Measurements from ENCODE around the gene PPP6R2. TPM values are rescaled to one million over a fixed set of nuclear protein-coding genes. Genes with fewer than 3 reads are reported as not detected.

PPP6R2 gene
- polyA plus RNA-seq, 2 of the 4 experiments (the other 2 are of a cell fraction), result 9.6 to 14.7 TPM

GRCh38 chr22:50436015-50436830, 93.1 kb downstream of the PPP6R2 start:
- TF ChIP-seq ZFP36 (IDR thresholded peaks at IDR 0.05; ENCODE audit: borderline replicate concordance, partially characterized antibody) (no peak), CHD4 (IDR thresholded peaks at IDR 0.05; ENCODE audit: borderline replicate concordance) (no peak), ELK1 (IDR thresholded peaks at IDR 0.05; ENCODE audit: low read depth, low read length) (no peak), NFE2L2 (conservative IDR thresholded peaks at IDR 0.05; ENCODE audit: low read length) (no peak), NR3C1 (IDR thresholded peaks at IDR 0.05) (no peak), CTCF (IDR thresholded peaks at IDR 0.05) (no peak)
- no peaks in the 10 kb centered on the region for H3K4me1 ChIP-seq
- H3K4me2 ChIP-seq, result no peak overlapping the region
- CTCF ChIA-PET, result interaction anchor here (1.4 kb wide), 1 partner anchor 14 kb away, joined by 3 read pairs; no protein-coding TSS in a partner anchor
- 95% methylated on average over 11 of the region's 37 CpGs for WGBS (ENCODE audit: missing lambda C conversion rate)
- DNase-seq (ENCODE audit: low read depth in 1 of 2, low spot score in 1 of 2) (no peak), ATAC-seq (no peak; a peak in 1 of 6 replicates), FAIRE-seq (no peak)
- H3K9me3 ChIP-seq, result no peaks in the 10 kb centered on the region
- no peak overlapping the region for H3K4me3 ChIP-seq
- no peak overlapping the region for H3K27ac ChIP-seq
- POLR2A ChIA-PET, result no interaction called here

- TF ChIP-seq CEBPB (IDR thresholded peaks at IDR 0.05) (no peak), ATOH8 (CRISPR knock-in tag; IDR thresholded peaks at IDR 0.05; ENCODE audit: low read depth) (no peak), BHLHE40 (IDR thresholded peaks at IDR 0.05; ENCODE audit: low read depth, low read length) (no peak), FOSB (CRISPR knock-in tag; IDR thresholded peaks at IDR 0.05) (no peak), ELK1 (IDR thresholded peaks at IDR 0.05; ENCODE audit: low read depth, low read length) (no peak), EHMT2 (IDR thresholded peaks at IDR 0.05; ENCODE audit: low read depth) (no peak), ESRRA (IDR thresholded peaks at IDR 0.05; ENCODE audit: borderline replicate concordance, low read length) (no peak), JUN (IDR thresholded peaks at IDR 0.05) (no peak), HOXB5 (CRISPR knock-in tag; IDR thresholded peaks at IDR 0.05) (no peak), SMC3 (IDR thresholded peaks at IDR 0.05) (no peak), REST (IDR thresholded peaks at IDR 0.05) (no peak), CBX2 (IDR thresholded peaks at IDR 0.05; ENCODE audit: borderline replicate concordance, low read depth) (no peak), POLR2A (IDR thresholded peaks at IDR 0.05; ENCODE audit: low read length) (no peak), HDAC2 (IDR thresholded peaks at IDR 0.05) (no peak), PBX3 (IDR thresholded peaks at IDR 0.05) (no peak), KDM1A (IDR thresholded peaks at IDR 0.05; ENCODE audit: low read depth) (no peak)
- no peak for FAIRE-seq
- POLR2A ChIA-PET, result no interaction called here
- Histone ChIP-seq H3K4me1 (no peaks in the 10 kb centered on the region), H3K4me3 (no peak overlapping the region), H3K9me3 (no peaks in the 10 kb centered on the region), H3K4me2 (no peak overlapping the region), H3K27ac (no peak overlapping the region)
- DNase-seq (ENCODE audit: low read depth in 1 of 2, low spot score in 1 of 2), result no peak
- no peak for ATAC-seq
- WGBS (ENCODE audit: missing lambda C conversion rate), result 88% methylated on average over 16 of the region's 25 CpGs
- CTCF ChIA-PET, result interaction anchor here (1.1 to 1.4 kb wide), 2 partner anchors 11 to 13 kb away, joined by 3 read pairs; no protein-coding TSS in a partner anchor
These were observed 93.8 kb downstream of the PPP6R2 start for GRCh38 chr22:50436841-50437341.

Data from A549 (cell line).